Fibroblast of the conjunctiva (primary cell): ENCODE measurements around the gene MKNK2.
"Not testable (repeated sequence)": the region's sequence is repeated elsewhere in the genome, so short reads cannot be mapped to it uniquely, and the experiment has no call there.

Source experiments
- DNase-seq: peaks from one replicate; pipeline ENCODE4 v3.0.0-alpha.2; 2010; ENCODE audit warnings: low read depth

The MKNK2 gene

DNA sequence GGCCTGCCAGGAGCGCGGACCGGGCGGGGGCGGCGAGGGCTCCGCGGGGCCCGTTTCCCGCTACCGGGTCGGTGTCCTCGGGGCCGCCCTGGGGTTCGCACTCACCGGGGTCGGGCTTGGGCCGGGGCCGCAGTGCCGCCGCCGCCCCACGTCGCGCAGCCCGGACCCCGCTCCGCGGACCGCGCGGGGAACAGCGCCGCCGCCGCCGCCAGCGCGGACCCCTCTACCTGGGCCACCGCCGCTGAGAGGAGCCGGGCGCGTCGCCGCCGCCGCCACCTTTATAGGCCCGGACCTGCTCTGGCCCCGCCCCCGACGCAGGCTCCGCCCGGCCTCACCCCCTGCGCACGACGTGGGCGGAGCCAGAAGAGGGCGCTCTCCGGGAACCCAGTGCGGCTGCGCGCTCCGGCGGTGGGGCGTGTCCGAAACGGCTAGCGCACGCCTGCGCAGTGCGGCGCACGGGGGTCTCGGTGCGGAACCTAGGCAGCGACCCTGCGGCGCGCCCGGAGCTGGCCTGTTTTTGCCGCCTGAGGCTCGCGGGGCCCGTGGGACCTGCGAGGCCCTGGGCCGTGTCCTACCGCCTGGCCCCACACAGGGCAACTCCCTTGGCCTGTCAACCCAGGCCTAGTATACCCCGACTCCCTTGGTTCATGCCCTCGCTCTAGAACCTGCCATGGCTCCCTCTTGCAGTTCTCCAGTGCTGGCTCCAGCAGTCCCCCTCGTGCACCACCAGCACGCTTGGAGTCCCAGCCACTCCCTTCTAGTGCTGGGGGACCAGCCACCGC lies at the start of gene MKNK2:
Gene MKNK2 (minus strand): TSS at position 254 of the 782 bp plus-strand sequence. CDS start 393 bp downstream, outside the sequence.
- no peak for DNase-seq

GRCh38 chr19:2100719-2101061 lies 49.6 kb upstream of the MKNK2 start:
- DNase-seq = no peak

DNA sequence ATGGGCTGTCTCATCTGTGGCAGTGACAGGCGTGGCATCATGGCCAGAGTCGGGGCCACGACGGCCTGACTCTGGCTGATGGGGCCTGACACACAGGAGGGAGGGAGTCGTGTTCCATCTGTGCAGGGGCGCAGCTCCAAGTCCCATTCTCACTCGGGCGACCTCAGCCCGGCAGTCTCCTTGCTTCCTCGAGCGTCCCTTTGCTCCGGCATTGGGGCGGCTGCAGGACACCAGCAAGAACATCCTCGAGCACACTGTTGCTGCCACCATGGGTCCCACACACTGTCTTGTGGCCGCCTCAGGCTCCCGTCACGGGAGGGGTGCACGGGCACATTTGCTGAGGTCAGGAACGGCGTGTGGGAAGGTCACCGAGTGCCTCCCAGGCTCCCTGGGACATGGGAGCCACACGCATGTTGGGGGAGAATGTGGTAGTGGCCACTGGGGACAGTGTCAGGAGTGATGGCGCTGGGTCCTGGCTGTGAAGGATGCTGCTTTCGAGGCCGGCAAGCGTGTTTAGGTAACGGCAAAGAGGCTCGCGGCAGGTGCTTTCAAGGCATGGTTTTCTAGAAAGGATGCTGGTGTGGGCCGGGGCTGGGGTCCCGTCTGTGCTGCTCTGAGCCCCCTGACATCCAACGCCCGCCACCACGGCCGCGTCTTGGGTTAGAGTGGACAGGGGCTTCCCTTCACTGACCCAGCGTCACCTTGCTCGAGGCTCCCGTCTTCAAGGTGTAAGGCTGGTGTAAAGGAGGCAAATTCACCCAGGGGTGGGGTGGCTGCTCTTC lies 49.1 kb upstream of the MKNK2 start:
- no peak for DNase-seq

DNA sequence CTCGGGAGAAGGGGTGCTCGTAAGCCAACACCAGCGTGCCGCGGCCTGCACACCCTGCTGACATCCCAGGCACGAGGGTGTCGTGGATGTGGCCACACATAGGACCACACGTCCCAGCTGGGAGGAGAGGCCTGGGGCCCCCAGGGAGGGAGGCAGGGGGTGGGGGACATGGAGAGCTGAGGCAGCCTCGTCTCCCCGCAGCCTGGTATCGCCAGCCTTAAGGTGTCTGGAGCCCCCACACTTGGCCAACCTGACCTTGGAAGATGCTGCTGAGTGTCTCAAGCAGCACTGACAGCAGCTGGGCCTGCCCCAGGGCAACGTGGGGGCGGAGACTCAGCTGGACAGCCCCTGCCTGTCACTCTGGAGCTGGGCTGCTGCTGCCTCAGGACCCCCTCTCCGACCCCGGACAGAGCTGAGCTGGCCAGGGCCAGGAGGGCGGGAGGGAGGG lies 48.0 kb upstream of the MKNK2 start:
- no peak for DNase-seq

DNA sequence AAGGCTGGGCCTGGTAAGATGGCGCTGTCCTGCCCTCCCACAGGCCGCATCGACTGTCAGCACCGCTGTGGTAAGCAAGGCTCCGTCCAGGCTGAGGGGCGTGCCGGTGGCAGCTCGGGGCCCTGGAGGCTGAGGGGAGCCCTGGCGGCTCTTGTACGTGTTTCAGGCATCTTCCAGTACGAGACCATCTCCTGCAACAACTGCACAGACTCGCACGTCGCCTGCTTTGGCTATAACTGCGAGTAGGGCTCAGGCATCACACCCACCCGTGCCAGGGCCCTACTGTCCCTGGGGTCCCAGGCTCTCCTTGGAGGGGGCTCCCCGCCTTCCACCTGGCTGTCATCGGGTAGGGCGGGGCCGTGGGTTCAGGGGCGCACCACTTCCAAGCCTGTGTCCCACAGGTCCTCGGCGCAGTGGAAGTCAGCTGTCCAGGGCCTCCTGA lies 46.9 kb upstream of the MKNK2 start:
- no peak for DNase-seq

- DNase-seq = no peak
Measured at GRCh38 chr19:2097203-2097885, 46.3 kb upstream of the MKNK2 start.

DNA sequence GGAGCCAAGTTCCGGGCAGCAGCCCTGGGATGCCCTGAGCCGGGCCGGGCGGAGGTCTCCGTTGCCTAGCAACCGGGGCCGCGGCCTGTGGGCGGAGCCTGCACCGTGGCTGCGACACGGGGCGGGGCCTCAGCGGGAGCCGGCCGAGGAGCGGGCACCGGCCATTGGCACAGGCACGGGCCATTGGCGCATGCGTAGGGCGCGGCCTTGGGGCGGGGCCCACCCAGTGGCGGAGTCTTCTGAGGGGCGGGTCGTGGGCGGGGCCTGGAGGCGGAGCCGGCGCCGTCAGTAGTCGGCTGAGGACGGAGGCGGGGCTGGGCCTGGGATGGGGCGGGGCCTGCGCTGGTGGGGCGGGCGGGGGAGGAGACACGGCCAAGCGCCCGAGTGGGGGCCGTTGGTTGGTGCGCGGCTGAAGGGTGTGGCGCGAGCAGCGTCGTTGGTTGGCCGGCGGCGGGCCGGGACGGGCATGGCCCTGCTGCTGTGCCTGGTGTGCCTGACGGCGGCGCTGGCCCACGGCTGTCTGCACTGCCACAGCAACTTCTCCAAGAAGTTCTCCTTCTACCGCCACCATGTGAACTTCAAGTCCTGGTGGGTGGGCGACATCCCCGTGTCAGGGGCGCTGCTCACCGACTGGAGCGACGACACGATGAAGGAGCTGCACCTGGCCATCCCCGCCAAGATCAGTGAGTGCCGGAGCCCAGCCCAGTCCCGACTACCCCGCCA lies 45.6 kb upstream of the MKNK2 start, which contains the start of gene IZUMO4:
Gene IZUMO4 (plus strand): TSS at position 436 of the 723 bp plus-strand sequence. CDS start 31 bp downstream, at position 467.
- peak; percentile 96 for DNase-seq

- no peak for DNase-seq
Measured at GRCh38 chr19:2096034-2096479, 45.0 kb upstream of the MKNK2 start, which contains the start of gene MOB3A. Gene MOB3A, minus strand, starts transcription at chr19:2096326. Its CDS starts 17,766 bp downstream, at chr19:2078560.

DNA sequence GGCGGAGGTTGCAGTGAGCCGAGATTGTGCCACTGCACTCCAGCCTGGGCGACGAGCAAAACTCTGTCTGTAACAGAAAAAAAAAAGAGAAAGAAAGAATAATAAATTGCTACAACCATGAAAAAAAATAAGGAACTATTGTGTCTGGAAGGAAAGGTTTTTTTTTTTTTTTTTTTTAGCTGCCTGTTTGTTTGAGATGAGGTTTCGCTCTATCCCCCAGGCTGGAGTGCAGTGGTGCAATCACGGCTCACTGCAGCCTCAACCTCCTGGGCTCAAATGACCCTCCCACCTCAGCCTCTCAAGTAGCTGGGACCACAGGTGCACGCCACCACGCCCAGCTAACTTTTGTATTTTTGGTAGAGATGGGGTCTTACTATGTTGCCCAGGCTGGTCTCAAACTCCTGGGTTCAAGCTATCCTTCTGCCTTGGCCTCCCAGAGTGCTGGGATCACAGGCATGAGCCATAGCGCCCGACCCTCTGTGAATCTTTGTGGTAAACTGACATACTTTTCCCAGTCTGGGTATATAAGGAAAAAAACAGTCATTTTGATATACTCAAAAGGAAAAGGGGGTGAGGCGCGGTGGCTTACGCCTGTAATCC lies 41.0 kb upstream of the MKNK2 start:
- DNase-seq = not testable (repeated sequence)

GRCh38 chr19:2089727-2090053 lies 38.6 kb upstream of the MKNK2 start:
- no peak for DNase-seq

DNA sequence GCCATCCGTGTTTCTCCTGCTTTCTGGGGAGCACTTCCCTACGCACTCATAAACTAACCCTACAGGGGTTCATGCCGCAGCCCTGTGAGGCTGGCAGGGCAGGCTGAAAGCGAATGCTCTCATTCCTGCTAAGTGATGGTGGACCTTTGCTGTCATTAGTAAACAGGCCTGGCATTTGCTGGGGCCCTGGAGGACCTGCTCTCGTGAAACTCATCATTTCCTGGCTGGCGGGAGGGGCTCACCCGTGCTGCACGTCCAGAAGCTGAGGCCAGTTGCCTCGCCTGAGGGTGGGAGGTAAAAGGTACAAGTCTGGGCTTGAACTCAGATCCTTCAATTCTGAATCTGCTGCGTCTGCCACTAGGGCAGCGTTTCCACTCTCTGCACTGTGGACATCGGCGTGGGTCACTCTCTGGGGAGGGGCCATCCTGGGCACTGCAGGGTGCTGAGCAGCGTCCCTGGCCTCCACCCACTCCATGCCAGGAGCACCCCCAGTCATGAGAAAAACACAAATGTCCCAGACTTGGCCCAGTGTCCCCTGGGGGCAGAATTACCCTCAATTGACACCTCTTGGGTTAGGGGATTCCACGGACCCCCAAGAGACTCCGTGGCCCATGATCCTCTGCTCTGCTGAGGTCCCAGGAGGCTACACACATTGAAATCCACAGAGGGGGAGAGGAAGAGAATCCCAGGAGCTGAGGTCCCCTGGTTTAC lies 38.1 kb upstream of the MKNK2 start:
- no peak for DNase-seq

- DNase-seq = no peak
Measured at GRCh38 chr19:2087621-2088100, 36.6 kb upstream of the MKNK2 start.

DNA sequence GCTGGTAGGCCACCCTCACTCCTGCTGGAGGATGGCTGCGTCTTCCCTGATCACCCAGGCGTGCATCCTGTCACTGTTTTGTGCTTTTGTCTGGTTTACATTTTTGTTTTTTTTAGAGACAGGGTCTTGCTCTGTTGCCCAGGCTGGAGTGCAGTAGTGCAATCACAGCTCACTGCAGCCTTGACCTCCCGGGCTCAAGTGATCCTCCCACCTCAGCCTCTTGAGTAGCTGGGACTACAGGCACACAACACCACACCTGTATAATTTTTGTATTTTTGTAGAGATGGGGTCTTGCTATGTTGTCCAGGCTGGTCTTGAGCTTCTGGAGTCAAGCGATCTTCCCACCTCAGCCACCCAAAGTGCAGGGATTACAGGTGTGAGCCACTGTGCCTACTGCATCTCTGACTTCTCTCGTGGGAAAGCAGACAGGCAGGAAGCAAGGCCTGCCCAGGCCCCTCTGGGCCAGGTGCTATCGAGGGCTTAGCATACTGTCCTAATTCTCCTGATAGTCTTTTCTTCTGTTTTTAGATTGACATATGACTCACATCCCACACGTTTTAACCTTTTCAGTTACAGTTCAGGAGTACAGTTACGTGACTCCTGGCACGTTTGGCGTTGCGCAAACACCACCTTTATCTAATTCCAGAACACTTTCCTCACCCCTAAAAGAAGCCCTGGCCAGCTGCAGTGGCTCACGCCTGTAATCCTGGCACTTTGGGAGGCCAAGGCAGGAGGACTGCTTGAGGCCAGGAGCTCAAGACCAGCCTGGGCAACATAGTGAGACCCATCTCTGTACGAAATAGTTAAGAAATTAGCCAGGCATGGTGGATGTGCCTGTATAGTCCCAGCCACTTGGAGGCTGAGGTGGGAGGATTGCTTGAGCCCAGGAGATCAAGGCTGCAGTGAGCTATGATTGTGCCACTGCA lies 35.9 kb upstream of the MKNK2 start:
- not testable (repeated sequence) for DNase-seq

- no peak for DNase-seq
Measured at GRCh38 chr19:2084993-2085720, 34.1 kb upstream of the MKNK2 start.

- DNase-seq = no peak
Measured at GRCh38 chr19:2083174-2083854, 32.3 kb upstream of the MKNK2 start.

DNA sequence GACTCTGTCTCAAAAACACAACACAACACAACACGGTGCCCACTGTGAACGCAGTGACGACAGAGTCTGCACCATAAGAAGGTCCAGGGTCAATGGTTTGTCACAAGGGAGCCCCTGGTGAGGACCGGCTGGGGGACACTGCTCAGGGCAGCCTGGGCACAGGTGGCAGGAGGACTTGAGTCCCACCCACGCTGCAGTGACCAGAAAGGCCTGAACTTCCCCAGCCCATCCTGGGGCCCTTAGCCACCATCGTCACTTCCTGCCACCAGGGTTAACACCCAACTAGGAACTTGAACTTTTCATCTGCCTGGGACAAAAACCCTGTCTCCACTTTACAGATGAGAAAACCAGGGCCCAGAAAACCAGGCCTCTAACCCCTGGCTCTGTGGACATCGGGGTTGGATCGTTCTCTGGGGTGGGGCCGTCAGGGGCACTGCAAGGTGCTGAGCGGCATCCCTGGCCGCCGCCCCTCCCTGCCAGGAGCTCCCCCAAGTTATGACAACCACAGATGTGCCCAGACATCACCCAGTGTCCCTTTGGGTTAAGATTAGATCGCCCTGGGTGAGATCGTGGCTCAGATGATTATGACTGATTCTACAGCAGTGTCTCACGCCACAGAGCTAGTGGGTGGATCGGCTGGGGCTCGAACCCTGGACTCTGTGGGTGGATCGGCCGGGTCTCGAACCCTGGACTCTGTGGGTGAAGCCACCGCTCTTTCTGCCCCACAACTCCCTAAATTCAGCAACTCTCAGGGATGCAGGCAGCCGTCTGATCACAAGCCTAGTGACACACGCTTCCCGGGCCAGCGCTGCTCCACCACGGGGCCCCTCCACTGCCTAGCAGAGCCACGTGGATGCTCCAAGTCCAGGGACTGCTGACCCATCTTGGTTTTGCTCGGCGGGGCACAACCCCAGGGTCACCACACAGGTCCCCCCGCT lies 31.1 kb upstream of the MKNK2 start:
- DNase-seq = no peak
